Measurements from ENCODE around the gene OGFRL1. TPM values are rescaled to one million over a fixed set of nuclear protein-coding genes. Genes with fewer than 3 reads are reported as not detected.

The OGFRL1 gene
- total and polyA plus RNA-seq, 2 donors, result 7.3 to 29.7 TPM

DNA sequence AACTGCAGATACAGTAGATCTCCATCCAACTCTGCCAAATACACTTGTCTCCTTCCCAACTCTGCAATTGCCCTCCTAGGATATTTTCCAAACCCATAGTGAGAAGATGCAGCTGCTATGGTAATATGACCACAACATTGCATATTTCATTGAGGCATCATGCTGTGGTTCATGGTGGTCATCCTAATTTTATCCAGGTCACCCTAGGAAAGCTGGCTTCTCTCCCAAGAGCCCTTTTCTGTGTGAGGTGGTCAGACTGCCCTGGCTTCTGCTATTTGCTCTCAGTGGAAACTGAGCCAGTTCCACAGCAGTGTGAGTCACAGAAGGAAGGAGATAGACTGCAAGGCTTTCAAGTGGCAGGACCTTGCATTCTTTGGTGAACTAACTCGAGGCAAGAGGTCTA, 5.5 kb downstream of the OGFRL1 start:
- WGBS, result 48% methylated on average over 1 of the region's 1 CpG
- Histone ChIP-seq H3K36me3 (ENCODE audit: insufficient read depth) (no peaks in the 10 kb centered on the region), H3K4me1 (ENCODE audit: insufficient read depth) (no peaks in the 10 kb centered on the region), H3K4me3 (ENCODE audit: low read depth, low read length) (no peak overlapping the region), H3K27ac (ENCODE audit: low read depth) (no peak overlapping the region)
- DNase-seq (ENCODE audit: extremely low spot score), result no peak

DNA sequence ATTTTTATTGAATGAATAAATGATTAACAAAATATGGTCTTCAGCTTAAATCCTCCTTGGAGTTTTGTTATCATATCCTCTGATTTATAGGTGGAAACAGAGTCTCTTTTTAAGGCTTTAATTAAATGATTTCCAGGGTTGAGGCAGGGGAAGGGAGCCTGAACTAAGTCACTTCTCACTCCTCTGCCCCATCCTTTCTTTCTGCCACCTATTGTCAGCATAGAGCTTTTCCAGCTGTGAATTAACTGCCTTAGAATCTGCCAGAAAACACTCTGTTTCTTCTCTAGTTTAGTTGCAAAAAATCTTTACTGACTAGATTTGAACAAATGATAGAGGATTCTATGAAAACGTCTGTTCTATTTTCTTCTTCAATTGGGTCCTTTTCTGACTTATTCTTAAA, 9.8 kb downstream of the OGFRL1 start:
- H3K4me3 ChIP-seq (ENCODE audit: low read depth, low read length), result no peak overlapping the region
- H3K4me1 ChIP-seq (ENCODE audit: insufficient read depth), result no peaks in the 10 kb centered on the region
- peaks cover 2% of the 10 kb centered on the region for H3K36me3 ChIP-seq (ENCODE audit: insufficient read depth)
- no peak overlapping the region for H3K27ac ChIP-seq (ENCODE audit: low read depth)
- DNase-seq (ENCODE audit: extremely low spot score), result no peak
- 61% methylated on average over 1 of the region's 1 CpG for WGBS

- Histone ChIP-seq H3K4me3 (ENCODE audit: low read depth, low read length) (no peak overlapping the region), H3K4me1 (ENCODE audit: insufficient read depth) (no peaks in the 10 kb centered on the region), H3K27ac (ENCODE audit: low read depth) (no peak overlapping the region), H3K36me3 (ENCODE audit: insufficient read depth) (peaks cover 2% of the 10 kb centered on the region)
- DNase-seq (ENCODE audit: extremely low spot score), result no peak
Measured at GRCh38 chr6:71299541-71300470, 11.2 kb downstream of the OGFRL1 start.

- Histone ChIP-seq H3K4me1 (ENCODE audit: insufficient read depth) (no peaks in the 10 kb centered on the region), H3K36me3 (ENCODE audit: insufficient read depth) (peaks cover 2% of the 10 kb centered on the region), H3K4me3 (ENCODE audit: low read depth, low read length) (no peak overlapping the region), H3K27ac (ENCODE audit: low read depth) (no peak overlapping the region)
- DNase-seq (ENCODE audit: extremely low spot score), result no peak
- WGBS, result 78% methylated on average over 4 of the region's 4 CpGs
Measured at GRCh38 chr6:71300561-71301168, 12.1 kb downstream of the OGFRL1 start.

DNA sequence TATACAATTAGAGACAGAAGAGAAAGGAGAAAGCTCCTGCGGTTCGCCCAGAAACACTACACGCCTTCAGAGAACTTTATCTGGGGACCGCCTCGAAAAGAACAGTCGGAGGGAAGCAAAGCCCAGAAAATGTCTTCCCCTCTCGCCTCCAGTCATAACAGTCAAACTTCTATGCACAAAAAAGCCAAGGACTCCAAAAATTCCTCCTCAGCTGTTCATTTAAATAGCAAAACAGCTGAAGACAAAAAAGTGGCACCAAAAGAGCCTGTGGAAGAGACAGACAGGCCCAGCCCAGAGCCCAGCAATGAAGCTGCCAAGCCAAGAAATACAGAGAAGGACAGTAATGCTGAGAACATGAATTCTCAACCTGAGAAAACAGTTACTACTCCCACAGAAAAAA, 12.9 kb downstream of the OGFRL1 start:
- DNase-seq (ENCODE audit: extremely low spot score), result no peak
- 64% methylated on average over 7 of the region's 7 CpGs for WGBS

GRCh38 chr6:71309656-71310055, 21.0 kb downstream of the OGFRL1 start:
- DNase-seq (ENCODE audit: extremely low spot score), result no peak
- Histone ChIP-seq H3K27ac (ENCODE audit: low read depth) (no peak overlapping the region), H3K36me3 (ENCODE audit: insufficient read depth) (no peaks in the 10 kb centered on the region), H3K4me3 (ENCODE audit: low read depth, low read length) (no peak overlapping the region), H3K4me1 (ENCODE audit: insufficient read depth) (no peaks in the 10 kb centered on the region)
- WGBS, result 54% methylated on average over 2 of the region's 2 CpGs

More for the DNA sequence above, 12.9 kb downstream of the OGFRL1 start:
- peaks cover 2% of the 10 kb centered on the region for H3K36me3 ChIP-seq (ENCODE audit: insufficient read depth)
- H3K4me3 ChIP-seq (ENCODE audit: low read depth, low read length), result no peak overlapping the region
- no peaks in the 10 kb centered on the region for H3K4me1 ChIP-seq (ENCODE audit: insufficient read depth)
- no peak overlapping the region for H3K27ac ChIP-seq (ENCODE audit: low read depth)

GRCh38 chr6:71310261-71310660, 21.6 kb downstream of the OGFRL1 start:
- H3K4me3 ChIP-seq (ENCODE audit: low read depth, low read length), result no peak overlapping the region
- no peak for DNase-seq (ENCODE audit: extremely low spot score)
- H3K36me3 ChIP-seq (ENCODE audit: insufficient read depth), result no peaks in the 10 kb centered on the region
- H3K27ac ChIP-seq (ENCODE audit: low read depth), result no peak overlapping the region
- H3K4me1 ChIP-seq (ENCODE audit: insufficient read depth), result no peaks in the 10 kb centered on the region
- 55% methylated on average over 1 of the region's 1 CpG for WGBS

DNA sequence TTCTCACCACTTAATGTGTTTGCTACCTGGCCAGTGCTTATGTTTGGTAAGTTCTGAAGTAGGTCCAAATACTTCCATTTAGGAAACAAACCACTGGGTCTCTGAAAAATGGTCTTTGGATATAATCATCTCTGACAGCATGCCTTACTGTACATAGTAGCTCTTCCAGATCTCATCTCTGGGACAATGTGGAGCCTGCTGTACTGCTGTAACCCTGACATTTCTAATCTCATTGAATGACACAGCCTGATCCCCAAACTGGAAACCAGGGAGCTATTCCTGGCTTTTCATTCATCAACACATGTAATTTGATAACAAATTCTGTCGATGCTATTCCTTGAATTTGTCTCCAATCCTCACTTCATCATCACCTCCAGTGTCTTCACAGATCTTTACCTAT, 23.5 kb downstream of the OGFRL1 start:
- no peak overlapping the region for H3K4me3 ChIP-seq (ENCODE audit: low read depth, low read length)
- DNase-seq (ENCODE audit: extremely low spot score), result no peak
- no peaks in the 10 kb centered on the region for H3K4me1 ChIP-seq (ENCODE audit: insufficient read depth)
- no peaks in the 10 kb centered on the region for H3K36me3 ChIP-seq (ENCODE audit: insufficient read depth)
- H3K27ac ChIP-seq (ENCODE audit: low read depth), result no peak overlapping the region
- 60% methylated on average over 1 of the region's 1 CpG for WGBS

DNA sequence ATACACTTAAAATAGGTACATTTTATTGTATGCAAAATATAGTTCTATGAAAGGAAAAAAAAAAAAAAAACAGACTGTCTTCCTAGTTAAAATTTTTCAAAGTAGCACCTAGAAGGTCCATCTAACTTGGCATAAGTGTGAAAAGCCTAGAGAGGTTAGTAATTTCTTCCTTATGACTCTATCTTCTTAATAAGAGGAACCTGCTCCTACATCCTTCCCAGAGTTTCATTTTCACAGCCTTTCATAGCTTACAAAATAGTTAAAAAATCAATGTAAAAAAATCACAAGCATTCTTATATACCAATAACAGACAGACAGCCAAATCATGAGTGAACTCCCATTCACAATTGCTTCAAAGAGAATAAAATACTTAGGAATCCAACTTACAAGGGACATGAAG, 28.8 kb downstream of the OGFRL1 start:
- no peak for DNase-seq (ENCODE audit: extremely low spot score)
- H3K36me3 ChIP-seq (ENCODE audit: insufficient read depth), result no peaks in the 10 kb centered on the region
- H3K4me3 ChIP-seq (ENCODE audit: low read depth, low read length), result no peak overlapping the region

GRCh38 chr6:71320041-71320440, 31.4 kb downstream of the OGFRL1 start:
- Histone ChIP-seq H3K4me1 (ENCODE audit: insufficient read depth) (no peaks in the 10 kb centered on the region), H3K4me3 (ENCODE audit: low read depth, low read length) (no peak overlapping the region), H3K27ac (ENCODE audit: low read depth) (no peak overlapping the region), H3K36me3 (ENCODE audit: insufficient read depth) (no peaks in the 10 kb centered on the region)
- WGBS, result 57% methylated on average over 2 of the region's 2 CpGs
- DNase-seq (ENCODE audit: extremely low spot score), result no peak

More for the DNA sequence above, 28.8 kb downstream of the OGFRL1 start:
- Histone ChIP-seq H3K27ac (ENCODE audit: low read depth) (no peak overlapping the region), H3K4me1 (ENCODE audit: insufficient read depth) (no peaks in the 10 kb centered on the region)

DNA sequence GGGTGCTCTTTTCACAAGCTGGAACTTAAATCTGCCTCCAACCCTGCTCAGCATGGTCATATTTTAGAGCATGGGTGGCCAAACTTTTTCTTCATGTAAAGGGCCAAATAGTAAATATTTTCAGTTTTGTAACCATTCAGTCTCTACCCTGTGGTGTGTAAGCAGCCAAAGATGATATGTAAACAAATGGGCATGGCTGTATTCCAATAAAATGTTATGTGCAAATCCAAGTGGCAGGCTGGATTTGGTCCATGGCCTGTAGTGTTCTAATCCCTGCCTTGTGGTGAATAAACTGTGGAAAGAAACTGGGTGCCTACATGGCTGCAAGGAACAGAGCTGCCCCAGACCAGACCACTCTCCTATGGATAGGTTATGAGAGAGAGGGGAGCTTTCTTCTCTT, 32.7 kb downstream of the OGFRL1 start:
- Histone ChIP-seq H3K4me1 (ENCODE audit: insufficient read depth) (no peaks in the 10 kb centered on the region), H3K4me3 (ENCODE audit: low read depth, low read length) (no peak overlapping the region), H3K36me3 (ENCODE audit: insufficient read depth) (no peaks in the 10 kb centered on the region), H3K27ac (ENCODE audit: low read depth) (no peak overlapping the region)
- DNase-seq (ENCODE audit: extremely low spot score), result no peak

- DNase-seq (ENCODE audit: extremely low spot score), result no peak
- H3K4me3 ChIP-seq (ENCODE audit: low read depth, low read length), result no peak overlapping the region
- H3K36me3 ChIP-seq (ENCODE audit: insufficient read depth), result no peaks in the 10 kb centered on the region
- H3K4me1 ChIP-seq (ENCODE audit: insufficient read depth), result no peaks in the 10 kb centered on the region
- 82% methylated on average over 5 of the region's 5 CpGs for WGBS
- H3K27ac ChIP-seq (ENCODE audit: low read depth), result no peak overlapping the region
Measured at GRCh38 chr6:71324194-71324785, 35.7 kb downstream of the OGFRL1 start.

- H3K4me3 ChIP-seq (ENCODE audit: low read depth, low read length), result no peak overlapping the region
- DNase-seq (ENCODE audit: extremely low spot score), result no peak
- no peaks in the 10 kb centered on the region for H3K4me1 ChIP-seq (ENCODE audit: insufficient read depth)
- H3K36me3 ChIP-seq (ENCODE audit: insufficient read depth), result no peaks in the 10 kb centered on the region
- H3K27ac ChIP-seq (ENCODE audit: low read depth), result no peak overlapping the region
Measured at GRCh38 chr6:71326611-71327010, 38.0 kb downstream of the OGFRL1 start.

GRCh38 chr6:71330501-71330900, 41.9 kb downstream of the OGFRL1 start:
- Histone ChIP-seq H3K36me3 (ENCODE audit: insufficient read depth) (no peaks in the 10 kb centered on the region), H3K4me1 (ENCODE audit: insufficient read depth) (no peaks in the 10 kb centered on the region), H3K4me3 (ENCODE audit: low read depth, low read length) (no peak overlapping the region), H3K27ac (ENCODE audit: low read depth) (no peak overlapping the region)
- no peak for DNase-seq (ENCODE audit: extremely low spot score)
- WGBS, result 95% methylated on average over 3 of the region's 3 CpGs
